CD4-positive, alpha-beta T cell treated with Interferon gamma for 1 hour (primary cell): ENCODE results near the gene SUPT3H.
"Not testable (repeated sequence)": the region's sequence is repeated elsewhere in the genome, so short reads cannot be mapped to it uniquely, and the experiment has no call there.

Source experiments
- DNase-seq: peaks from one replicate; pipeline ENCODE4 v3.0.0-alpha.2; 2020

SUPT3H gene

DNA sequence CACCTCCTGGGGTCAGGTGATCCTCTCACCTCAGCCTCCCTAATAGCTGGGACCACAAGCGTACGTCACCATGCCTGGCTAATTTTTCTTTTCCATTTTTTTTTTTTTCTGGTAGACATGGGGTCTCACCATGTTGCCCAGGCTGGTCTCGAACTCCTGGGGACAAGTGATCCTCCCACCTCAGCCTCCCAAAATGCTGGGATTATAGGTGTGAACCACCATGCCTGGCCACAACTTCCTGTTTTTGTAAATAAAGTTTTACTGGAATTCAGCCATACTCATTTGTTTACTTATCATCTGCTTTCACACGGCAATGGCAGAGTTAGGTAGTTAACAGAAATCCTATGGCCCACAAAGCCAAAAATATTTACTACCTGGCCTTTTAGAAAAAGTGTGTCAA, 57.4 kb downstream of the SUPT3H start:
- DNase-seq = no peak

DNA sequence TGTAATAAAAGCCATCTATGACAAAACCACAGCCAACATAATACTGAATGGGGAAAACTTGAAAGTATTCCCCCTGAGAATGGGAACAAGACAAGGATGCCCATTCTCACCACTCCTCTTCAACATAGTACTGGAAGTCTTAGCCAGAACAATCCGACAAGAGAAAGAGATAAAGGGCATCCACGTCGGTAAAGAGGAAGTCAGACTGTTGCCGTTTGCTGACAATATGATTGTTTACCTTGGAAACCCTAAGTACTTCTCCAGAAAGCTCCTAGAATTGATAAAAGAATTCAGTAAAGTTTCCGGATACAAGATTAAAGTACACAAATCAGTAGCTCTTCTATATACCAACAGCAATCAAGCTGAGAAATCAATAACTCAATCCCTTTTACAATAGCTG, 63.6 kb downstream of the SUPT3H start:
- no peak for DNase-seq

DNA sequence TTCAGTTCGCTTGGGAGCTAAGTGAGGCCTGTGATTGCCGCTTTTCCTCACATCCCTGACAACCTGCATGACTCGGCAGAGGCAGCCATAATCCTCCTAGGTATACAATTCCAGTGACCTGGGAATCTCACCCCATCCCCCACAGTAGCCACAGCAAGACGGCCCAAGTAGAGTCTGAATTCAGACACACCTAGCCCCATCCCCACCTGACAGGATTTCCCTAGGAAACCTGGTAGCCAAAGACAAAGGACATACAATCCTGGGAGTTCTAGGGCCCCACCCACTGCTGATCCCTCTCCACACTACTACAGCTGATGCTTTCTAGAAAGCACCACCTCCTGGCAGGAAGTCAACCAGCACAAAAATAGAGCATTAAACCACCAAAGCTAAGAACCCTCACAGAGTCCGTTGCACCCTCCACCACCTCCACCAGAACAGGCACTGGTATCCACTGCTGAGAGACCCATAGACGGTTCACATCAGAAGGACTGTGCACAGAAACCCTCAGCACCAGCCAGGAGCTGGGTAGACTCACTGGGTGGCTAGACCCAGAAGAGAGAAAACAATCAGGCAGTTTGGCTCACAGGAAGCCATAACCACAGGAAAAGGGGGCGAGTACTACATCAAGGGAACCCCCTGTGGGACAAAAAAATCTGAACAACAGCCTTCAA, 67.5 kb downstream of the SUPT3H start:
- peak; percentile 33 for DNase-seq

DNA sequence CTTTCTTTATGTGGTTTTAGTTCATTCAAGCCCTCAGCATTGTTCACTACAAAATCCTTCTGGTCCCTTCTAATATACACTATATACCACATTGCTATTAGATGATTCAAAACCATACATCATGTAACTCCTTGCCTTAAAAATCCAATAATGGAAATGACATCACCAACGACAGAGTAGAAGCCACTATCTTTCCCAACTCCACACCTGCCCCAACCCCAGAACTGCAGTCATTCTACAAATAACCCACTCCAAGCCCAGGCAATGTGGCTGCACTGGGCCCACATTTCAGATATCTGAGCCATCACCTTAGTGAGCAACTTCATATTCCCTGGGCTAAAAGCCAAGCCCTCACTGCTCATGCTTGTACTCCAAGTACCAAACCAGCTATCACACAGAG, 72.2 kb downstream of the SUPT3H start:
- DNase-seq = no peak

DNA sequence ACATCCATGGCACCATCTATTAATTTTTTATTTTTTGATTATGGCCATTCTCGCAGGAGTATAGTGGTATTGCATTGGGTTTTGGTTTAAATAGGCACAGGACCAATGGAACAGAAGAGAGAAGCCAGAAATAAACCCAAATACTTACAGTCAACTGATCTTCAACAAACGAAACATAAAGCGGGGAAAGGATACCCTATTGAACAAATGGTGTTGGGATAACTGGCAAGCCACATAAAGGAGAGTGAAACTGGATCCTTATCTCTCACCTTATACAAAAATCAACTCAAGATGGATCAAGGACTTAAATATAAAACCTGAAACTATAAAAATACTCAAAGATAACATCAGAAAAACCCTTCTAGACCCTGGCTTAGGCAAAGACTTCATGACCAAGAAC, 74.9 kb downstream of the SUPT3H start:
- DNase-seq = no peak

DNA sequence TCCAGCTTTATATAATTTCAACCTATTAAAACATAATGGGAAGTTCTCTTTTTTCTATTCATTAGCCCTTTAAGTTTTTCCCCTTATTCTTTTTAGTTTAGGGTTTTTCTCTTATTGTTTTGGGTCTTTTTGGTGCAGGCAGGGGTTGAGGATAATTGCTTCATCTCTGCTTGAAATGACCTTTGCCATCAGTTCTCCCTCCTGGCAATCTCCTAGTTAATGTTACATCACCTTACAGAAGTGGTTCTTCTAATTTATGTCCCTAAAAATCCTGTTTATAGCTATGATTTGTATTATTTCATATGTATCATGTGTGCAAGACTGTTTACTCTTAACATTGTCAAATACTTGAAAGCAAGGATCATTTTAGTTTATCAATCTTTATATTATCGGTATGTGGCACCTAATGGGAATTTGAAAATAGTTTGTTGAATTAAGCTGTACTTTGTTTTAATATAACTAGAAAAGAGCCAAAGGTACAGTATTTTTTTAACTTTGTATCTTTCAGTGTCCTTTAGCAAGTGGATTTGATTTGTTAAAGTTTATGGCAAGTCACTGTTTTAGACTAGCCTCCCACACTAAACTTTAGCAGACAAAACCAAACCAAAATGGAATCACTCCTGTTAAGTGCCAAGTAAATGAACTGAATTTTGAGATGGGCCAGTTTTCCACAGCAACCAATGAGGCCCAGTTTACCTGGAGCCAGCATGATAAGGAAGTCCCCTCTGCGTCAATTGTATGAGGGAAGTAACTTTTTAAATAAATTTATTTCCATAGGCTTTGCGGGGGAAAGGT, 76.2 kb downstream of the SUPT3H start:
- no peak for DNase-seq

DNA sequence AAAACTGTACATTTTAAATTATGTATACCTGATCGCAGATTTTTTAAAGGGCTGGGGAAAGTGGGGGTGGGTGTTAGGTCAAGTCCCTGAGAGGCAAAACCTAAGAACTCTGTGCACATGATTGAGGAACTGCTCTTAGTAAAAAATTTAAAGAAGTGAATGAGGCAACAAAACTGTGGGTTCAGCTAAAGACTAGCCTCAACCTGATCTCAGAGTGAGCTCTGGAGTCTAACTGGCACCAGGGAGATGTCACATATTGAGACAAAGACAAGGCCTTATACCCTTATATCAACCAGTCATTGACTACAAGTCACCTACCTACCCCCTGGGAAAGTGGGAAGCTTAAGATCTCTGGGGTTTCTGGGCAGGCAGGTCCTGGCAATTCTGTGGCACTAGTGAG, 77.0 kb downstream of the SUPT3H start:
- DNase-seq = no peak

DNA sequence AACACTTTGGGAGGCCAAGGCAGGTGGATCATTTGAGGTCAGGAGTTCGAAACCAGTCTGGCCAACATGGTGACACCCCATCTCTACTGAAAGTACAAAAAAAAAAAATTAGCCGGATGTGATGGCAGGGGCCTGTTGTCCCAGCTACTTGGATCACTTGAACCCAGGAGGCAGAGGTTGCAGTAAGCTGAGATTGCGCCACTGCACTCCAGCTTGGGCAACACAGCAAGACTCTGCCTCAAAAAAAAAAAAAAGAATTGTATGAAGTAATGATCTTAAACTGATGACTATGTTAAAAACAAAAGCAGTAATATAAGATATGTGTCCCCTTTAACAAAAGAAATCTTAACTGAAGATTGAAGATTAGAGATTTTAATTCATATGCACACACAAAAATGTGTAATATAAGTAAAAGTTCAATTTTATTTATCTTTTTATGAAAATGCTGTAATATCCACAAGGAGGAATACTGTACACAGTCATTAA, 78.6 kb downstream of the SUPT3H start:
- no peak for DNase-seq

DNA sequence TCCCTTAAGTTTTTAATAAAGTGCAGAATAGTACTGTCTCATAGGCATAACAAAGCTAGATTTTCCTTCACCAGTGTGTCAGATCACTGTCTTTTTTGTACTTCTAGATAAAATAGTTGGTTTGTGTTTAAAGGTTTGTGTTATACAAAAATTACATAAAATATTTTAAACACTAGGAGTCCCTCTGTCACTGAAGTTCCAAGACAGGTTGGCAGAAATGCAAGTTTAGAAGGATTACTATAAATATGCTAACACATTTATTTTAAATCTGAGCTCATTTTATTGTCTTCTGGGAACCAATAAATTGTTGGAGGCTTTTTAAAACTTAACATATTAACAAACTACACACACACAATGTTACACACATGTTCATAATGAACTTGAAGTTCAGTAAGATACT, 80.4 kb downstream of the SUPT3H start:
- no peak for DNase-seq

DNA sequence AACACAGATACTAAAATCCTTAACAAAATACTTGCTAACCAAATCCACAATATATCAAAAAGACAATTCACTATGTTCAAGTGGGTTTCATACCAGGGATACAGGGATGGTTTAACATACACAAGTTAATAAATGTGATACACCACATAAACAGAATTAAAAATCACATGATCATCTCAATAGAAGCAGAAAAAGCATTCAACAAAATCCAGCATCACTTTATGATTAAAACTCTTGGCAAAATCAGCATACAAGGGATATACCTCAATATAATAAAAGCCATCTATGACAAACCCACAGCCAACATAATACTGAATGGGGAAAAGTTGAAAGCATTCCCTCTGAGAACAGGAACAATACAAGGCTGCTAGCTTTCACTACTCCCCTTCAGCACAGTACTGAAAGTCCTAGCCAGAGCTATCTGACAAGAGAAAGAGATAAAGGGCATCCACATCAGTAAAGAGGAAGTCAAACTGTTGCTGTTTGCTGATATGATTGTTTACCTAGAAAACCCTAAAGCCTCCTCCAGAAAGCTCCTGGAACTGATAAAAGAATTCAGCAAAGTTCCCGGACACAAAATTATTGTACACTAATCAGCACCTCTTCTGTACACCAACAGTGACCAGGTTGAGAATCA, 83.6 kb downstream of the SUPT3H start:
- not testable (repeated sequence) for DNase-seq

DNA sequence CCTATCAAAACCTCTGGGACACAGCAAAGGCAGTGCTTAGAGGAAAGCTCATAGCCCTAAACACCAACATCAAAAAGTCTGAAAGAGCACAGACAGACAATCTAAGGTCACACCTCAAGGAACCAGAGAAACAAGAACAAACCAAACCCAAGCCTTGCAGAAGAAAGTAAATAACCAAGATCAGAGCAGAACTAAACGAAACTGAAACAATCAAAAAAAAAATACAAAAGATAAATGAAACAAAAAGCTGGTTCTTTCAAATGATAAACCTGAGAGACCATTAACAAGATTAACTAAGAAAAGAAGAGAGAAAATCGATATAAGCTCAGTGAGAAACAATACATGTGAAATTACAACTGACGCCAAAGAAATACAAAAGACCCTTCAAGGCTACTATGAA, 84.4 kb downstream of the SUPT3H start:
- no peak for DNase-seq

DNA sequence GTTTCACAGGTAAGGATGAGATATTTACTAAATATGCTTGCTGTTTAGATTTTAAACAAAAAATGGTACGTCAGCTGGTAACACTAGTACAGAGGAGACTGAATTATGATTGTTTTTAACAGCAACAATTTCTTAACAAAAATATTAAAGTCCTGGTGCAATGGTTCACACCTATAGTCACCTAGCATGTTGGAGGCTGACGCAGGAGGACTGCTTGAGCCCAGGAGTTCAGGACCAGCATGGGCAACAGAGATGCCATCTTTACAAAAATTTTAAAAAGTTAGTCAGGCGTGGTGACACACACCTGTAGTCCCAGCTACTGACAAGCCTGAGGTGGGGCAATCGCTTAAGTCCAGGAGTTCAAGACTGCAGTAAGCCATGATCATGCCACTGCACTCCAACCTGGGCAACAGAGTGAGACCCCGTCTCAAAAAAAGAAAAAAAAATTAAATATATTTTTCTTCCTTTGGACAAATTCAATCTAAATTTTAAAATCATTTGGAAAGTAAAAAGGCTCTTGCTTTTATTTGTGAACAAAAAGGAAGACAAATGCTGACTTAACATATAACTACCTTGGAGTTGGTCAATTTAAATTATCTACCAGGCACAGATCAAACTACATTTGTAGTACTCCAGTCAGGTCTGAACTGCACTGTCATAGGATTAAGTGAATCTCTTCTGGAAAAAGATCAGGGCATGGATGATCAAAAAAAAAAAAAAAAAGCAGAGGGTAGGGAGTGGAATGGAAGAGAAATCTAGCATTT, 87.8 kb downstream of the SUPT3H start:
- no peak for DNase-seq

DNA sequence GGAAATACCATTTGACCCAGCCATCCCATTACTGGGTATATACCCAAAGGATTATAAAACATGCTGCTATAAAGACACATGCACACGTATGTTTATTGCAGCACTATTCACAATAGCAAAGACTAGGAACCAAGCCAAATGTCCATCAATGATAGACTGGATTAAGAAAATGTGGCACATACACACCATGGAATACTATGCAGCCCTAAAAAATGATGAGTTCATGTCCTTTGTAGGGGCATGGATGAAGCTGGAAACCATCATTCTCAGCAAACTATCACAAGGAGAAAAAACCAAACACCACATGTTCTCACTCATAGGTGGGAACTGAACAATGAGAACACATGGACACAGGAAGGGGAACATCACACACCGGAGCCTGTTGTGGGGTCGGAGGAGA, 91.0 kb downstream of the SUPT3H start:
- DNase-seq = not testable (repeated sequence)

DNA sequence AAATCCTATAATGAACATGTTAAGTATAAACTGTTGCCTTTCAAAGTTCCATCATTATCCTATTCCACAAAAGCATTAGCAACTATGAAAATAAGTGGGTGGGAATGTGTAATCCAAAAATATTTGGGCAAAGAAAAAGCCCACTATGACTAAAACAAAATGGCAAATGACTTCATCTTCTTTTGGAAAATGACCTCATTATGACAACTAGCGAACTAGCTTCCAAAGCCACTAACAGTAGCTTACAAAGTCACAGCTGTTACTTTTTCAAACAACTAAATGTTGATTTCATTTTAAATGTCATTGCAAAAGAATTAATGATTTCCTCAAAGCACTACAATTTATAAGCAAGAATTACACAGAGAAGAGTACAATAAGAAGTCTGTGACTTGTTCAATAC, 99.4 kb downstream of the SUPT3H start:
- no peak for DNase-seq

DNA sequence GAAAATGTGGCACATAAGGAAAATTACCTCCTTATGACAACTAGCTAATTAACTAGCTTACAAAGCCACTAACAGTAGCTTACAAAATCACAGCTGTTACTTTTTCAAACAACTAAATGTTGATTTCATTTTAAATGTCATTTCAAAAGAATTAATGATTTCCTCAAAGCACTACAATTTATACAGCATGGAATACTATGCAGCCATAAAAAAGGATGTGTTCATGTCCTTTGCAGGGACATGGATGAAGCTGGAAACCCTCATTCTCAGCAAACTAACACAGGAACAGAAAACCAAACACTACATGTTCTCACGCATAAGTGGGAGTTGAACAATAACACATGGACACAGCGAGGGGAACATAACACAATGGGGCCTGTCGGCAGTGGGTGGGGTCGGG, 100.0 kb downstream of the SUPT3H start:
- not testable (repeated sequence) for DNase-seq

DNA sequence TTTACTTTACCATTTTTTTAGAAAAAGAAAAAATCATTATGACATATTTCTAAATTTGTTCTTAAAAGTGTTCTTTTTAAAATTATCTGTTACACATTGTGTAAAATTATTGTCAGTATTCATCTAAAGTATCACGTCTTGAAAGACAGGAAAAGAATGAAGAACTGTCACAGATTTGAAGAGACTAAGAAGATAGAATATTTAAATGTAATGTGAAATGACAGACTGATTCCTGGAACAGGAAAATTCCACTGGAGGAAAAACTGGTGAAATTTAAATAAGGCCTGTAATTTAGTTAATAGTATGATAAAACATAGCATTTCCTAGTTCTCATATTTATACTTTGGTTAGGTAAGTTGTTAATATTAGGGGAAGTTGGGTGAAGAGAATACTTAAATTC, 102.4 kb downstream of the SUPT3H start:
- DNase-seq = no peak

DNA sequence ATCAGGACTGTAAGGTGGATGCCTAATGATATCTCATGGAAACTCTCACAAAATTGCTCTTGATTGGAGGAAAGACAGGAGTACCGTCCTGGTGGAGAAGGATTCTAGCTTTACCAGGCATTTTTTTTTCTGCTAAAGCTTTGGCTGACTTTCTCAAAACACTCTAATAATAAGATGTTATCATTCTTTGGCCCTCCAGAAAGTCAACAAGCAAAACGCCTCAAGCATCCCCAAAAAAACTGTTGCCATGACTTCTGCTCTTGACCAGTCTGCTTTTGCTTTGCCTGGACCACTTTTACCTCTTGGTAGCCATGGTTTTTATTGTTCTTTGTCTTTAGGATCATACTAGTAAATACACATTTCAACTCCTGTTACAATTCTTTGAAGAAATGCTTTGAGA, 105.1 kb downstream of the SUPT3H start:
- DNase-seq = no peak

DNA sequence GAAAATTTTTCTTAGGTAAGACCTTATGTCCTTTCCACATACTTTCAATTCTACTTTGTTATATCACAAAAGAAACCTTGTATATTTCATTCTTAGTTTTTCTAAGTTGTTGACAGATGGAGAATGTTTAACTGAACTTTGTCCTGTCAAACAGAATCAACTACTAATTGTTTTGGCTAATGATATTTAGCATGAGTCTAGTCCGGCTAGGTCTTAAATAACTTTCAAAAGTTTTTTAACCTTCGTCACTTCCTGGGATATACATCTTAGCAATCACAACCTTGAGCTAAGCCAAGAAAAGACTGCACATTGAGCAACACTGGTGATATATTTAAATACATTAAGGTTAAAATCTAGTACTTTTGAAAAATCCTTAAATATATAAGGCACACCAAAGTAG, 112.5 kb downstream of the SUPT3H start:
- DNase-seq = no peak

DNA sequence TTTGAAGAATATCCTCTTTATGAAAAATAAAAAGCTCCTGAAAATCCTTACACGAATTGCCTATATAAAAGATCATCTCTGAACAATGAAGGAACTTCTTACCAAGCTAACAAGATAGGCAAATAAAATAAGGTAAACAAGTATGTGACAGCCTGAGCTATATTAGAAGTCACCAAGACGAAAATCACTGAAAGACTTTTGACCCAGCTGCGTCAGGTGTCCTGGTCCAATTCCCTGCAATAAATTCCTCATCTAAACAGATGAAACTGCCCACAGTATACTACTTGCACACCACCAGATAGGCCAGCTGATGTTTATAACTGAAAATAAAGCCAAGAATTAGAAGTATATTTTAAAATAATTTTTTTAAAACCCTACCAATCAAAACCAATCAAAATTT, 117.0 kb downstream of the SUPT3H start:
- DNase-seq = no peak

DNA sequence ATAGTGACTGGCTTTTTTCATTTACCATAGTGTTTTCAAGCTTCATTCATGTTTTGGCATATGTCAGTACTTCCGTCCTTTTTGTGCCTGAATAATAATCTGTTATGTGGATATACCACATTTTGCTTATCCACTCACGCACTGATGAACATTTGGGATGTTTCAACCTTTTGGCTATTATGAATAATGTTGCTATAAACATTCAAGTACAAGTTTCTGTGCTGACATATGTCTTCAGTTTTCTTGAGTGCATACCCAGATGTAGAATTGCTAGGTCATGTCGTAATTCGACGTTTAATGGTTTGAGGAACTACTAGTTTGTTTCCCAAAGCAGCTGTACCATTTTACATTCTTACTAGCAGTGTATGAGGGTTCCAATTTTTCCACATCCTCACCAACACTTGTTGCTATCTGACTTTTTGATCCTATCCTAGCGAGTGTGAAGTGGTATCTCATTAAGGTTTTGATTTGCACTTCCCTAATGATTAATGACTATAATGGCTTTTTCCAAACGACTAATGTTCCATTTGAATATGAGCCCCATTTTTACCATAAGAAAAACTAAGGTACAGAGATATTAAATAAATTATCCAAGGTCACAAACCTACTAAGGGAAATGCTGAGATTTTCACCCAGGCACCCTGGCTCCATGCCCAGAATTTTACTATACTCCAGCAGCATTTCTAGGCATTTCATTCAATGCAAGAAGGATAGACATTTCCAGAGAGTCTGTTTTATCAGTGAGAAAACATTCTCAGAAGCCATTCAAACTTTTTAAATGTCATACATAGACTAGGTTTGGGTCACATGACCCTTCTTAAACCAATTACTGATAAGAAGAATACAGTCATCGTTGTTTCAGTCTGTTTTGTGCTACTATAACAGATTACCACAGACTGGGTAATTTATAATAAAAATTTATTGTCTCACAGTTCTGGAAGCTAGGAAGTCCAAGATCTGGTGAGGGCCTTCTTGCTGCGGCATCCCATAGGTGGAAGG, 120.7 kb downstream of the SUPT3H start:
- DNase-seq = no peak

DNA sequence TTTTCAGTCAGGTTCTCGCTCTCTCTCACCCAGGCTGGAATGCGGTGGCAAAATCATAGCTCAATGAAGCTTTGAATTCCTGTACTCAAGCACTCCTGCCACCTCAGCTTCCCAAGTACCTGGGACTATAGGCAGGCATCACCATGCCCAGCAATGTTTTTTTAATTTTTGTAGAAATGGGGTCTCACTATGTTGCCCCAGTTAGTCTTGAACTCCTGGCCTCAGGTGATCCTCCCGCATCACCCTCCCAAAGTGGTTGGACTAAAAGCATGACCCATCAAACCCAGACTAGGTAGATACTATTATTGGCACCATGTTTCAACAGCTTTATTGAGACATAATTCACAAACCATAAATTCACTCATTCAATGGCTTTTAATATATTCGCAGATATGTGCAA, 122.3 kb downstream of the SUPT3H start:
- no peak for DNase-seq

DNA sequence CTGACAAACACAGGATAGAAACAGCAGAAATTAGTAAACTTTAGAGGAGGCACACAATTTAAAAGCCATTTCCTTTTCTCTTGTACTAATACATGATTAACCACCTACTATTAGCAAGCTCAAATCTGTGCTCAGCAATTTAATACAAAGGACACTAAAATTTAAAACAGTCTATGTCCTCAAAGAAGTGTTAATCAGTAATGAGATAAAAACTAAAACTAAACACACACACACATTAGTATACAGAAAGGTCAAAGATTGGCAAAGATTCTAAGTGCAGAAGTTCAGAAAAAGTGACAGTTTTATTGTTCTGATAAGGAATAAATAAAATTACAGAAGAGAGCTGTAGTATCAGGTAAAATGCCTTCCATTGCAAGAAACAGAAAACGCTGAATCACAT, 123.5 kb downstream of the SUPT3H start:
- DNase-seq = no peak
